Measurements from ENCODE around the gene TIMM17A. TPM values are rescaled to one million over a fixed set of nuclear protein-coding genes. Genes with fewer than 3 reads are reported as not detected.

Gene TIMM17A
- total RNA-seq, 2 experiments from 2014 or later: 43.8 to 67.2 TPM

GRCh38 chr1:202011994-202012393 is 56.7 kb downstream of the TIMM17A start:
- Histone ChIP-seq H4K20me1 (ENCODE audit: insufficient read depth, low read length) (no peaks in the 10 kb centered on the region), H3K4me3 (ENCODE audit: low read depth, low read length, poor library complexity, severe bottlenecking) (no peak overlapping the region), H2AFZ (ENCODE audit: low read length) (no peak overlapping the region), H3K9me2 (ENCODE audit: insufficient read depth, low read length) (no peaks in the 10 kb centered on the region), H3K4me1 (ENCODE audit: insufficient read depth, low read length, poor library complexity, severe bottlenecking) (peaks cover 9% of the 10 kb centered on the region), H3K79me2 (ENCODE audit: insufficient read depth, low read depth, low read length) (no peaks in the 10 kb centered on the region), H3K36me3 (ENCODE audit: insufficient read depth, low read length) (no peaks in the 10 kb centered on the region), H3K9me3 (ENCODE audit: low read length) (no peaks in the 10 kb centered on the region), H3K4me2 (ENCODE audit: low read length) (no peak overlapping the region), H3K27ac (ENCODE audit: low read depth, low read length, poor library complexity, severe bottlenecking) (no peak overlapping the region)
- ChIA-PET CTCF (ENCODE audit: unreplicated experiment) (interaction anchor here (1.4 kb wide), 1 partner anchor 13 kb away, joined by 6 read pairs; no protein-coding TSS in a partner anchor), POLR2A (interaction anchor here (1.6 kb wide), 1 partner anchor 131 kb away, joined by 3 read pairs; no protein-coding TSS in a partner anchor)
- TF ChIP-seq EZH2phosphoT487 (IDR thresholded peaks at IDR 0.05; ENCODE audit: borderline replicate concordance, low read depth, low read length): no peak
- TF ChIP-seq CTCF (conservative IDR thresholded peaks at IDR 0.05; ENCODE audit: low read length): no peak
- intact Hi-C loops (cut with micrococcal nuclease; ENCODE audit: unreplicated experiment): no loop called here
- BruUV-seq (replicated peaks): no TSS peak
- DNase-seq (ENCODE audit: low spot score): no peak

GRCh38 chr1:202012544-202013478 is 57.5 kb downstream of the TIMM17A start:
- intact Hi-C loops (cut with micrococcal nuclease; ENCODE audit: unreplicated experiment): no loop called here
- TF ChIP-seq CTCF (conservative IDR thresholded peaks at IDR 0.05; ENCODE audit: low read length) (no peak), EZH2phosphoT487 (IDR thresholded peaks at IDR 0.05; ENCODE audit: borderline replicate concordance, low read depth, low read length) (no peak)

GRCh38 chr1:202013603-202014002 is 58.3 kb downstream of the TIMM17A start:
- no peaks in the 10 kb centered on the region for H4K20me1 ChIP-seq (ENCODE audit: insufficient read depth, low read length)
- no peak for DNase-seq (ENCODE audit: low spot score)
- H3K36me3 ChIP-seq (ENCODE audit: insufficient read depth, low read length): no peaks in the 10 kb centered on the region
- ChIA-PET CTCF (ENCODE audit: unreplicated experiment) (no interaction called here), POLR2A (no interaction called here)
- no TSS peak for BruUV-seq (replicated peaks)
- intact Hi-C loops (cut with micrococcal nuclease; ENCODE audit: unreplicated experiment): no loop called here
- H3K4me1 ChIP-seq (ENCODE audit: insufficient read depth, low read length, poor library complexity, severe bottlenecking): peaks cover 9% of the 10 kb centered on the region
- no peaks in the 10 kb centered on the region for H3K9me3 ChIP-seq (ENCODE audit: low read length)
- no peak overlapping the region for H3K4me2 ChIP-seq (ENCODE audit: low read length)
- no peak overlapping the region for H3K27ac ChIP-seq (ENCODE audit: low read depth, low read length, poor library complexity, severe bottlenecking)
- H3K9me2 ChIP-seq (ENCODE audit: insufficient read depth, low read length): no peaks in the 10 kb centered on the region
- no peak overlapping the region for H3K4me3 ChIP-seq (ENCODE audit: low read depth, low read length, poor library complexity, severe bottlenecking)
- H3K79me2 ChIP-seq (ENCODE audit: insufficient read depth, low read depth, low read length): no peaks in the 10 kb centered on the region
- H2AFZ ChIP-seq (ENCODE audit: low read length): no peak overlapping the region
- no peak for TF ChIP-seq EZH2phosphoT487 (IDR thresholded peaks at IDR 0.05; ENCODE audit: borderline replicate concordance, low read depth, low read length)

More at GRCh38 chr1:202012544-202013478, 57.5 kb downstream of the TIMM17A start:
- Histone ChIP-seq H3K4me1 (ENCODE audit: insufficient read depth, low read length, poor library complexity, severe bottlenecking) (peaks cover 9% of the 10 kb centered on the region), H4K20me1 (ENCODE audit: insufficient read depth, low read length) (no peaks in the 10 kb centered on the region), H3K9me2 (ENCODE audit: insufficient read depth, low read length) (no peaks in the 10 kb centered on the region), H3K4me2 (ENCODE audit: low read length) (no peak overlapping the region), H3K36me3 (ENCODE audit: insufficient read depth, low read length) (no peaks in the 10 kb centered on the region), H2AFZ (ENCODE audit: low read length) (no peak overlapping the region), H3K4me3 (ENCODE audit: low read depth, low read length, poor library complexity, severe bottlenecking) (no peak overlapping the region), H3K79me2 (ENCODE audit: insufficient read depth, low read depth, low read length) (no peaks in the 10 kb centered on the region), H3K9me3 (ENCODE audit: low read length) (no peaks in the 10 kb centered on the region), H3K27ac (ENCODE audit: low read depth, low read length, poor library complexity, severe bottlenecking) (no peak overlapping the region)
- ChIA-PET CTCF (ENCODE audit: unreplicated experiment) (interaction anchor here (1.4 kb wide), 1 partner anchor 13 kb away, joined by 6 read pairs; no protein-coding TSS in a partner anchor), POLR2A (interaction anchor here (0.6 to 1.6 kb wide), 2 partner anchors 130 to 244 kb away, joined by 3 read pairs; no protein-coding TSS in a partner anchor)
- DNase-seq (ENCODE audit: low spot score): no peak
- no TSS peak for BruUV-seq (replicated peaks)

Measured in OCI-LY7 (cell line).